ENCODE measurements around the gene VPS26C. TPM values are rescaled to one million over a fixed set of nuclear protein-coding genes. Genes with fewer than 3 reads are reported as not detected.

Gene VPS26C
- total RNA-seq, 2 donors from 2014 or later, result 48.1 to 60.7 TPM

DNA sequence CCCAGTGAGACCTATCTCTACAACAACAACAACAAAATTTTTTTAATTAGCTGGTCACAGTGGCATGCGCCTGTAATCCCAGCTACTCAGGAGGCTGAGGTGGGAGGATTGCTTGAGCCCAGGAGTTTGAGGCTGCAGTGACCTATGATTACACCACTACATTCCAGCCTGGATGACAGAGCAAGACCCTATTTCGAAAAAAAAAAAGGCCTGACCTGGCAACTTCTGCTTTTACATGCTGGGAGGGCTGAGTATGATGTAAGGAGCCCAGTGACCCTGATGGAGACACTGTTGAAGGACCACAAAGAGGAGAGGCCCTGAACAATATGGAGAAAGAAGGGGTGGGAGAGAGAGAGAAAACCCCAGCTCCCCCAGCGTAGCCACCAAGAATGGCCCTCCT, 9.2 kb upstream of the VPS26C start:
- no peaks in the 10 kb centered on the region for H3K4me1 ChIP-seq
- DNase-seq, result no peak
- H3K27ac ChIP-seq, result no peak overlapping the region
- H3K36me3 ChIP-seq, result no peaks in the 10 kb centered on the region
- H3K9me3 ChIP-seq, result no peaks in the 10 kb centered on the region
- TF ChIP-seq, protein P1, sequence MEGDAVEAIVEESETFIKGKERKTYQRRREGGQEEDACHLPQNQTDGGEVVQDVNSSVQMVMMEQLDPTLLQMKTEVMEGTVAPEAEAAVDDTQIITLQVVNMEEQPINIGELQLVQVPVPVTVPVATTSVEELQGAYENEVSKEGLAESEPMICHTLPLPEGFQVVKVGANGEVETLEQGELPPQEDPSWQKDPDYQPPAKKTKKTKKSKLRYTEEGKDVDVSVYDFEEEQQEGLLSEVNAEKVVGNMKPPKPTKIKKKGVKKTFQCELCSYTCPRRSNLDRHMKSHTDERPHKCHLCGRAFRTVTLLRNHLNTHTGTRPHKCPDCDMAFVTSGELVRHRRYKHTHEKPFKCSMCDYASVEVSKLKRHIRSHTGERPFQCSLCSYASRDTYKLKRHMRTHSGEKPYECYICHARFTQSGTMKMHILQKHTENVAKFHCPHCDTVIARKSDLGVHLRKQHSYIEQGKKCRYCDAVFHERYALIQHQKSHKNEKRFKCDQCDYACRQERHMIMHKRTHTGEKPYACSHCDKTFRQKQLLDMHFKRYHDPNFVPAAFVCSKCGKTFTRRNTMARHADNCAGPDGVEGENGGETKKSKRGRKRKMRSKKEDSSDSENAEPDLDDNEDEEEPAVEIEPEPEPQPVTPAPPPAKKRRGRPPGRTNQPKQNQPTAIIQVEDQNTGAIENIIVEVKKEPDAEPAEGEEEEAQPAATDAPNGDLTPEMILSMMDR (IDR thresholded peaks at IDR 0.05), result no peak
- H3K4me3 ChIP-seq, result no peak overlapping the region
- H3K27me3 ChIP-seq, result no peaks in the 10 kb centered on the region
- no peak overlapping the region for H3K9ac ChIP-seq (ENCODE audit: low read depth in 2 of 2, low read length in 2 of 2)
- intact Hi-C loops (cut with DNase I), result no loop called here

DNA sequence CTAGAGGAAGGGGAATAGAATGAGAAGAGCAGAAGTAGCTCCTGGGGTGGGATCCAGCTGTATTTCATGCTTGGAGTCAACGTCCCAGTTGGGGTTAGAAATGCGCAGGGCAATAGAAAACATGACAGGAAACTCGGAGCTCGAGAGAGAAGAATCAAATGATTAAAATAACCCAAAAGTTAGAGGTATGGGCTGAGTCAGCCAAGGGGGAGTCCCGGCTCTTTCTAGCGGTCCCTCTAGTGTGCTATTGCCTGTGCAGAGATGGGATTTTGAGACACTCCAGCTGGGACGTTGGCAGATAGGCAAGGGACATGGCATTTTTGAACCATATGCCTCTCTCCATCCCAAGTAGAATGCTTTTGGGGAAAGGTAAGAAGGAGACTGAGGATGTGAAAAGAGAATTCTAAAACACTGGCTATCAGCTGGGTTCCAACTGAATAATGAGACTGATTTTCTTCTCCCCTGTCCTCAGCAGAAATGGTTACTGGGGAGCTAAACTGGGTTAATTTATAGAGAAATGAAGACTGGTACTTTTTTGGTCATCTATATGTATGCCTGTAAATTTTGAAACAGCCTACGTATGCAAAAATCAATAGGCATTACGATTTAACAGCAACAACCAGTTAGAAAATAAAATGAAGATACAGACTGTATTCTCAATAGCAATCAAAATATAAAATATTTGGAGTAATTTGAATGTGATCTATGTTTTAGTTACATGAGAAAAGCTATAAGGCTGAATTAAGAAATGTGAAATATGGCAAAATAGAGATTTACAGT, 7.0 kb upstream of the VPS26C start:
- intact Hi-C loops (cut with DNase I), result no loop called here
- H3K4me3 ChIP-seq, result no peak overlapping the region
- H3K4me1 ChIP-seq, result no peaks in the 10 kb centered on the region
- no peaks in the 10 kb centered on the region for H3K27me3 ChIP-seq
- no peak overlapping the region for H3K9ac ChIP-seq (ENCODE audit: low read depth in 2 of 2, low read length in 2 of 2)
- no peak overlapping the region for H3K27ac ChIP-seq
- H3K9me3 ChIP-seq, result no peaks in the 10 kb centered on the region
- no peak for DNase-seq
- TF ChIP-seq, protein P1 (IDR thresholded peaks at IDR 0.05), result no peak
- no peaks in the 10 kb centered on the region for H3K36me3 ChIP-seq

DNA sequence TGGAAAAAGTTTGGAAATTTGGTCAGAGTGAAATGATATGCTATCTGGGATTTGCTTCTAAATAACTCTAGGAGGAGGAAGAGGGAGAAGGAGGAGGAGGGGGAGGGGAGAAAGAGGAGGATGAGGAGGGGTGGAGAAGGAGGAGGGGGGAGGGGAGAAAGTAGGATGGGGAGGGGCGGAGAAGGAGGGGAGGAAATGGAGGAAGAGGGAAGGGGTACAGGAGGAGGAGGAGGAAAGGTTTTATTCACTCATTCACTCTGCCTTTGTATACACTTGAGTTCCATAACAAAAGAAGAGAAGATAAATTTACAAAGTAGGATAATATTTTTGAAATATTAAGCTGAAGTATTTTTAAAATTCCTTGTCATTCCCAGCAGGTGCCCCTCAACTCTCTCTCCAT, 6.3 kb upstream of the VPS26C start:
- DNase-seq, result no peak
- TF ChIP-seq, protein P1 (IDR thresholded peaks at IDR 0.05), result no peak
- H3K27ac ChIP-seq, result no peak overlapping the region
- no peaks in the 10 kb centered on the region for H3K27me3 ChIP-seq
- no peaks in the 10 kb centered on the region for H3K9me3 ChIP-seq
- H3K4me1 ChIP-seq, result no peaks in the 10 kb centered on the region
- H3K4me3 ChIP-seq, result no peak overlapping the region
- intact Hi-C loops (cut with DNase I), result no loop called here
- no peak overlapping the region for H3K9ac ChIP-seq (ENCODE audit: low read depth in 2 of 2, low read length in 2 of 2)
- H3K36me3 ChIP-seq, result no peaks in the 10 kb centered on the region

DNA sequence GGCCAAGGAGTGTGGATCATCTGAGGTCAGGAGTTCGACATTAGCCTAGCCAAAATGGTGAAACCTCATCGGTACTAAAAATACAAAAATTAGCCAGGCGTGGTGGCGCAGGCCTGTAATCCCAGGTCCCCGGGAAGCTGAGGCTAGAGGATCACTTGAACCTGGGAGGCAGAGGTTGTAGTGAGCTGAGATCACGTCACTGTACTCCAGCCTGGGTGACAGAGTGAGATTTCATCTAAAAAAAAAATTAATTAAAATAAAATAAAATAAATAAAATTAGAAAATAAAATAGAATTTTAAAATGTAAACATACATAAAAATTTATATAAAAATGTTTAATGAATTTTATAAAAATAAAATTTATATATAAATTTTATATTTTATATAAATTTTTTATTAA, 5.8 kb upstream of the VPS26C start:
- no peak overlapping the region for H3K9ac ChIP-seq (ENCODE audit: low read depth in 2 of 2, low read length in 2 of 2)
- H3K36me3 ChIP-seq, result no peaks in the 10 kb centered on the region
- no peak overlapping the region for H3K4me3 ChIP-seq
- H3K27ac ChIP-seq, result no peak overlapping the region
- intact Hi-C loops (cut with DNase I), result no loop called here
- no peaks in the 10 kb centered on the region for H3K27me3 ChIP-seq
- DNase-seq, result no peak
- no peaks in the 10 kb centered on the region for H3K9me3 ChIP-seq
- no peaks in the 10 kb centered on the region for H3K4me1 ChIP-seq
- TF ChIP-seq, protein P1 (IDR thresholded peaks at IDR 0.05), result no peak

DNA sequence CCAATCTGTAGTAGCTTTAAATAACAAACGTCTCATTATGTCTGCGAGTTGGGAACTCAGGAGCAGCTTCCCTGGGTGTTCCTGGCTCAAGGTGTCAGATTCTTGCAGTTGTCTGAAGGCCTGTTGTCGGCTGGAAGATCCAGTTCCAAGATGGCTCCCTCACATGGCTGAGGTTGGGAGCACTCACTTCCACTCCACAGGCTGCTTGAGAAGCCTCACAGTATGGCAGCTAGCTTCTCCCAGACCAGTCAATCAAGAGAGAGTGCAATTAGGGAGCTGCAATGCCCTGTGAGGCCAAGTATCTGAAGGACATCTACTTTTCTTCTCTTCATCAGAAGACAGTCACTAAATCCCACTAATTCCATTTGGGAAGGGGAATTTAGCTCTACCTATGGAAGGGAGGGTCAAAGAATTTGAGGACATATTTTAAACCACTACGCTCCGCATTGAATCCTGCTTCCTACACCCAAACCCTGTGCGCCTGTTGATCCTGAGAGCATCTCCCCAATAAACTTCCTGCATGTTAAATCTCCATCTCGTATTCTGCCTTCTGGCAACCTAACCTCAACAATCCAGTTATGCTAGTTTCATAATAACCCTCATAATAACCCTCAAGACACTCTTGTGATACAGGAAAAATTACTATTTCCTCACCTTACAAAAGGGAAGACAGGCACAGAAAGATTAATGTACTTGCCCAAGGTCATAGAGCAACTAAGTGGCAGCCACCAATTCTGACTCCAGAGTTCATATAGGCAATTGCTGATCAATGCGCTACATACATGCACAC, 3.6 kb upstream of the VPS26C start:
- Histone ChIP-seq H3K9ac (ENCODE audit: low read depth in 2 of 2, low read length in 2 of 2) (no peak overlapping the region), H3K4me1 (peaks cover 5% of the 10 kb centered on the region), H3K27me3 (no peaks in the 10 kb centered on the region), H3K9me3 (no peaks in the 10 kb centered on the region), H3K27ac (no peak overlapping the region), H3K4me3 (no peak overlapping the region), H3K36me3 (no peaks in the 10 kb centered on the region)
- no peak for DNase-seq
- TF ChIP-seq, protein P1 (IDR thresholded peaks at IDR 0.05), result no peak
- intact Hi-C loops (cut with DNase I), result no loop called here

Data from colonic mucosa (tissue), 4 donors.